DND-41 (cell line): ENCODE data around the gene TM2D1.

ENCODE experiments used
- ATAC-seq: fragments of 200-7000 bp; cut with Tn5 transposase; 3 replicates; pipeline ENCODE4 v1.9.1; 2021; ENCODE audit warnings: low read depth; ENCODE audit not compliant: insufficient read depth
- DNase-seq: peaks from one replicate; pipeline ENCODE4 v3.0.0-alpha.2; 2020
- H2AFZ ChIP-seq: 2 replicates; pipeline ENCODE4 v1.6.0; 2012; ENCODE audit warnings: low read depth, low read length
- H3K27ac ChIP-seq: 2 replicates; pipeline ENCODE4 v1.5.1; 2012; ENCODE audit warnings: low read length, inconsistent platforms
- H3K27me3 ChIP-seq: fragments of 200-600 bp; sonication (generic); 2 replicates; pipeline ENCODE4 v1.6.0; 2012; ENCODE audit warnings: low read length, mild to moderate bottlenecking, inconsistent platforms; ENCODE audit not compliant: insufficient read depth, poor library complexity
- H3K36me3 ChIP-seq: 2 replicates; pipeline ENCODE4 v1.5.1; 2012; ENCODE audit warnings: low read length, inconsistent platforms; ENCODE audit not compliant: insufficient read depth
- H3K4me1 ChIP-seq: 2 replicates; pipeline ENCODE4 v1.5.1; 2012; ENCODE audit warnings: mild to moderate bottlenecking, low read length; ENCODE audit not compliant: insufficient read depth
- H3K4me2 ChIP-seq: 2 replicates; pipeline ENCODE4 v1.6.0; 2012; ENCODE audit warnings: mild to moderate bottlenecking, moderate library complexity, low read length, inconsistent platforms; ENCODE audit not compliant: insufficient read depth
- H3K4me3 ChIP-seq, 2 experiments: fragments of 200-600 bp in 1 of 2; shearing (Covaris generic) in 1 of 2; 2 replicates each; pipeline ENCODE4 v1.5.1; 2012 to 2016; ENCODE audit warnings: inconsistent platforms in 2 of 2, low read length in 2 of 2, mild to moderate bottlenecking in 2 of 2, low read depth in 1 of 2, moderate library complexity in 1 of 2
- H3K79me2 ChIP-seq: 2 replicates; pipeline ENCODE4 v1.6.0; 2012; ENCODE audit warnings: low read length, inconsistent platforms; ENCODE audit not compliant: insufficient read depth
- H3K9ac ChIP-seq: 2 replicates; pipeline ENCODE4 v1.6.0; 2012; ENCODE audit warnings: low read depth, mild to moderate bottlenecking, inconsistent platforms, low read length, moderate library complexity
- H3K9me3 ChIP-seq: 2 replicates; pipeline ENCODE4 v1.5.1; 2012; ENCODE audit warnings: low read length, moderate library complexity, mild to moderate bottlenecking, inconsistent platforms; ENCODE audit not compliant: insufficient read depth, severe bottlenecking
- H4K20me1 ChIP-seq: 2 replicates; pipeline ENCODE4 v1.6.0; 2012; ENCODE audit warnings: low read length; ENCODE audit not compliant: insufficient read depth
- CTCF ChIP-seq: IDR thresholded peaks from 2 replicates; pipeline ENCODE4 v1.5.1; 2012; ENCODE audit warnings: borderline replicate concordance, low read length, moderate library complexity, mild to moderate bottlenecking; ENCODE audit not compliant: poor library complexity, severe bottlenecking; ENCODE audit errors: extremely low read depth
- EZH2 ChIP-seq: IDR thresholded peaks from 3 replicates; pipeline ENCODE4 v1.6.1; 2012; ENCODE audit warnings: borderline replicate concordance, low read depth, mild to moderate bottlenecking, moderate library complexity, low read length, inconsistent platforms; ENCODE audit not compliant: severe bottlenecking

Gene TM2D1

GRCh38 chr1:61749574-61749973 lies 24.6 kb upstream of the TM2D1 start:
- no peak overlapping the region for H2AFZ ChIP-seq
- no peaks in the 10 kb centered on the region for H3K27me3 ChIP-seq
- no peaks in the 10 kb centered on the region for H4K20me1 ChIP-seq
- no peak overlapping the region for H3K27ac ChIP-seq
- ATAC-seq (no peak), DNase-seq (no peak)
- H3K4me2 ChIP-seq = no peak overlapping the region
- no peaks in the 10 kb centered on the region for H3K79me2 ChIP-seq
- no peak overlapping the region for H3K9ac ChIP-seq
- no peaks in the 10 kb centered on the region for H3K36me3 ChIP-seq
- H3K4me1 ChIP-seq = no peaks in the 10 kb centered on the region
- no peak for TF ChIP-seq EZH2
- TF ChIP-seq CTCF = no peak
- no peaks in the 10 kb centered on the region for H3K9me3 ChIP-seq
- H3K4me3 ChIP-seq = no peak overlapping the region

GRCh38 chr1:61748566-61748965 lies 23.6 kb upstream of the TM2D1 start:
- DNase-seq (no peak), ATAC-seq (no peak)
- Histone ChIP-seq H3K9me3 (no peaks in the 10 kb centered on the region), H3K4me3 (no peak overlapping the region), H4K20me1 (no peaks in the 10 kb centered on the region), H3K4me1 (no peaks in the 10 kb centered on the region), H3K36me3 (no peaks in the 10 kb centered on the region), H3K9ac (no peak overlapping the region), H3K4me2 (no peak overlapping the region), H3K27ac (no peak overlapping the region), H3K27me3 (no peaks in the 10 kb centered on the region), H2AFZ (no peak overlapping the region), H3K79me2 (no peaks in the 10 kb centered on the region)
- TF ChIP-seq CTCF (no peak), EZH2 (no peak)

GRCh38 chr1:61746813-61747212 lies 21.9 kb upstream of the TM2D1 start:
- no peak overlapping the region for H3K4me3 ChIP-seq
- H3K9me3 ChIP-seq = no peaks in the 10 kb centered on the region
- TF ChIP-seq EZH2 = no peak
- no peak for TF ChIP-seq CTCF
- ATAC-seq (no peak), DNase-seq (no peak)
- H3K4me2 ChIP-seq = no peak overlapping the region
- no peaks in the 10 kb centered on the region for H3K79me2 ChIP-seq
- no peak overlapping the region for H3K9ac ChIP-seq
- H2AFZ ChIP-seq = no peak overlapping the region
- H3K27me3 ChIP-seq = no peaks in the 10 kb centered on the region
- no peaks in the 10 kb centered on the region for H4K20me1 ChIP-seq
- no peaks in the 10 kb centered on the region for H3K36me3 ChIP-seq
- H3K4me1 ChIP-seq = no peaks in the 10 kb centered on the region
- H3K27ac ChIP-seq = no peak overlapping the region
